ENCODE data around the gene AKR1B1.

Gene AKR1B1

GRCh38 chr7:134407311-134407710 lies 51.6 kb downstream of the AKR1B1 start:
- FAIRE-seq, result no peak

- FAIRE-seq, result no peak
These were observed 52.5 kb downstream of the AKR1B1 start for GRCh38 chr7:134406431-134406830.

- FAIRE-seq, result no peak
These were observed 53.6 kb downstream of the AKR1B1 start for GRCh38 chr7:134405299-134405698.

GRCh38 chr7:134403062-134403461 lies 55.8 kb downstream of the AKR1B1 start:
- no peak for FAIRE-seq

- no peak for FAIRE-seq
These were observed 58.0 kb downstream of the AKR1B1 start for GRCh38 chr7:134400859-134401258.

- FAIRE-seq, result no peak
These were observed 62.9 kb downstream of the AKR1B1 start for GRCh38 chr7:134396031-134396430.

GRCh38 chr7:134395604-134396003 lies 63.3 kb downstream of the AKR1B1 start:
- no peak for FAIRE-seq

- FAIRE-seq, result no peak
These were observed 64.8 kb downstream of the AKR1B1 start for GRCh38 chr7:134394056-134394455.

Measured in TTC549 (cell line).